HFFc6 (cell line): ENCODE data around the gene BTN3A1. TPM values are rescaled to one million over a fixed set of nuclear protein-coding genes. Genes with fewer than 3 reads are reported as not detected.
A peak's percentile ranks its signal among the peaks of the same experiment; 100 is the strongest.

Source experiments
- DNase-seq: peaks from one replicate; pipeline ENCODE4 v3.0.0-alpha.2; 2018
- H3K27ac Mint-ChIP-seq: 2 replicates; pipeline ENCODE4 v1.8.0; 2020; ENCODE audit warnings: mild to moderate bottlenecking, mixed read lengths
- H3K27me3 Mint-ChIP-seq: 2 replicates; pipeline ENCODE4 v1.8.0; 2021; ENCODE audit warnings: mild to moderate bottlenecking, moderate library complexity, mixed read lengths; ENCODE audit not compliant: insufficient read depth
- H3K36me3 Mint-ChIP-seq: 2 replicates; pipeline ENCODE4 v1.8.0; 2021; ENCODE audit warnings: low read depth, mixed read lengths
- H3K4me1 Mint-ChIP-seq: 2 replicates; pipeline ENCODE4 v1.8.0; 2020; ENCODE audit warnings: low read depth, mixed read lengths
- H3K4me3 Mint-ChIP-seq: 2 replicates; pipeline ENCODE4 v1.8.0; 2020; ENCODE audit warnings: mild to moderate bottlenecking, moderate library complexity, mixed read lengths
- H3K9me3 Mint-ChIP-seq: 2 replicates; pipeline ENCODE4 v1.8.0; 2020; ENCODE audit warnings: mild to moderate bottlenecking, mixed read lengths
- CTCF ChIP-seq: fragments of 200-600 bp; sonication (generic); IDR thresholded peaks from 2 replicates; pipeline ENCODE4 v1.5.0; 2021; ENCODE audit warnings: antibody characterized with exemption, mild to moderate bottlenecking
- total RNA-seq, 6 experiments: library from RNA; stranded (reverse); fragmentation: NEBNext Ultra II Directional; extraction: Animal tissue kit (Norgen Biotek cat#: 25700); gene quantifications; 2 replicates in 1 of 6; 3 replicates in 5 of 6; pipeline ENCODE4 v1.2.3, GENCODE V29; 2021

Gene BTN3A1
- total RNA-seq, 6 experiments from 2014 or later = 10.3 to 16.2 (median 13.8) TPM

DNA sequence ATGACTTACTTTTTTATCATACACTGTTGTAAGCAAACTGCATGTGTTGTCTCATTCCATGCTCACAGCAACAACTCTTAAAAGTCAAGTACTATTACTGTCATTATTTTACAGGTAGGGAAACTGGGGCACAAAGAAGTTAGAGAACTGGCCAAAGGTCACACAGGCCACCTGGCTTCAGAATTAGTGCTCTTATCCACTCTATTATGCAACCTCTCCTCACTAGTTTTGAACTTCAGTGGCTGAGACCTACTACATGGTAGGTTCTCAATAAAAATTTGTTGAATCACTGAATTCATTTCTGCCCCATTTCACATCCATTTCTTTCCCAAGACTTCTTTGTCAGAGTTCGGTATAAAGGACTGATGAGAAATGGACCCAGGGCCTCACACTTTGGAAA lies 35.9 kb downstream of the BTN3A1 start:
- Mint-ChIP-seq H3K4me1 (peaks cover 59% of the 10 kb centered on the region), H3K27me3 (peaks cover 4% of the 10 kb centered on the region), H3K9me3 (peaks cover 5% of the 10 kb centered on the region; the same call in 1 of the 2 replicates), H3K27ac (no peak overlapping the region), H3K4me3 (no peak overlapping the region), H3K36me3 (peaks cover 18% of the 10 kb centered on the region)
- no peak for DNase-seq
- TF ChIP-seq CTCF = no peak

DNA sequence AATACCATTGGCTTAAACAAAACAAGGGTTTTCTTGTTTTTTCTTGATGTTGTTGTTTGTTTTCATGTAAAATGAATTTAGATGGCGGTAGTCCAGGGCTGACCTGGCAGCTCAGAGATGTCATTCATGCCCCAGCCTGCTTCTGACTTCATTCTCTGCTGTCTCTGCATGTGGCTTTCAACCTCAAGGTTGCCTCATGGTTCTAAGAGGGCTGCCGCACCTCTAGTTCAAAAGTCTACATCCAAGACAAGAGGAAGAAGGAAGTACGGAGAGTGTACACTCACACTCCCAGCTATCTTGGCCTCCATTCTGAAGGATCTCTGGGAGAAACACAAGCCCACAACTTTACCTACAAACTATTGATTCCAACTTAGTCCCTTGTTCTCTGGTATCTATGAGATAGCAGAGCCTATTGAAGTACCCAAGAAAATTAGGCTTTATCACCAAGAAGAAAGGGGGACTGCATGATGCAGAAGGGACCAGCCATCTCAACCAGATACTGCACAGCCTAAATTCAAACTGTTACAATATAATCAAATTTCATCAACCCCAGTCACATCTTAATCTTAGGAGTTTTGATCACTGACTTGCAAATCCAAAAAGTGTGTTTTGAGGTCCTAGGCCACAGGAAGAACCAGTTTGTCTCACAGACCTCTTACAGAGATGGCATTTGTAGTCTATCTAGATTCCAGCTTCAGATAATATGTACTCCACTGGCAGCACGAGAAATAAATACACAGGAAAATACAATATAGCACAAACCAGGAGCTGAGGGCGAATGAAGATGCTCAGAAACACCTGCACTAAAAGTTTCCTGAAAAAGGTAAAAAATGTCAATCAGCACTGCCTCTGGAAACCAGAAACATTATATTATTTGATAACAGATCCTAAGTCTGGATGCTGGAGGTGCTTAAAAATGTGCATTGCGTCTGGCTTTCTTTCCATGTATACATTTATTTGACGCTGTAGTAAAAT lies 37.4 kb downstream of the BTN3A1 start:
- peaks cover 4% of the 10 kb centered on the region for H3K27me3 Mint-ChIP-seq
- no peak for TF ChIP-seq CTCF
- no peaks in the 10 kb centered on the region for H3K9me3 Mint-ChIP-seq
- DNase-seq = no peak
- H3K4me3 Mint-ChIP-seq = peak overlapping the region; percentile 95
- H3K27ac Mint-ChIP-seq = peak overlapping the region; percentile 97
- H3K36me3 Mint-ChIP-seq = peaks cover 3% of the 10 kb centered on the region
- peaks cover 50% of the 10 kb centered on the region for H3K4me1 Mint-ChIP-seq

- Mint-ChIP-seq H3K27ac (peak overlapping the region; percentile 97), H3K36me3 (no peaks in the 10 kb centered on the region; the same call in 1 of the 2 replicates), H3K4me3 (peak overlapping the region; percentile 95), H3K27me3 (peaks cover 4% of the 10 kb centered on the region), H3K9me3 (no peaks in the 10 kb centered on the region), H3K4me1 (peaks cover 40% of the 10 kb centered on the region)
- no peak for DNase-seq
- no peak for TF ChIP-seq CTCF
These were observed 38.9 kb downstream of the BTN3A1 start for GRCh38 chr6:26440977-26441358.

DNA sequence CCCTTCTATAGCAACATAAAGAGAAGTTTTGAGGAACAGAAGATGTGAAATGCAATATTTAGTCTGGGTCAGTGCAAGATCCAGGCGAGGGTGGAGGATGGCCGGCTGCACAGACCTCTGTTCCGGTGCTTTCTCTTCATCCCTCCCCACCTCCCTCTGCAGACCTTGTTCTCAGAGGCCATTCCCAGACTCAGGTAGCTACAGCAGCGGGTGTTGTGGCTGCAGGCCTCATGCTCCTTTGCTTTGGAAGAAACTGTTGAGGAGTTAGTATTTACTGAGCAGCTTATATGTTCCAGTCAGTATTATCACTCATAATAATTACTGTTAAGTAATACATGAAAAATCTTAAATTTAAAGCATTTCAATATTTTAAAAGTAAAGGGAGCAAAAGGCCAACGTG lies 39.9 kb downstream of the BTN3A1 start:
- Mint-ChIP-seq H3K36me3 (no peaks in the 10 kb centered on the region; the same call in 1 of the 2 replicates), H3K4me3 (peak overlapping the region; percentile 95; the same call in 1 of the 2 replicates), H3K9me3 (no peaks in the 10 kb centered on the region), H3K27ac (no peak overlapping the region), H3K27me3 (peaks cover 4% of the 10 kb centered on the region), H3K4me1 (peaks cover 39% of the 10 kb centered on the region)
- no peak for DNase-seq
- no peak for TF ChIP-seq CTCF

DNA sequence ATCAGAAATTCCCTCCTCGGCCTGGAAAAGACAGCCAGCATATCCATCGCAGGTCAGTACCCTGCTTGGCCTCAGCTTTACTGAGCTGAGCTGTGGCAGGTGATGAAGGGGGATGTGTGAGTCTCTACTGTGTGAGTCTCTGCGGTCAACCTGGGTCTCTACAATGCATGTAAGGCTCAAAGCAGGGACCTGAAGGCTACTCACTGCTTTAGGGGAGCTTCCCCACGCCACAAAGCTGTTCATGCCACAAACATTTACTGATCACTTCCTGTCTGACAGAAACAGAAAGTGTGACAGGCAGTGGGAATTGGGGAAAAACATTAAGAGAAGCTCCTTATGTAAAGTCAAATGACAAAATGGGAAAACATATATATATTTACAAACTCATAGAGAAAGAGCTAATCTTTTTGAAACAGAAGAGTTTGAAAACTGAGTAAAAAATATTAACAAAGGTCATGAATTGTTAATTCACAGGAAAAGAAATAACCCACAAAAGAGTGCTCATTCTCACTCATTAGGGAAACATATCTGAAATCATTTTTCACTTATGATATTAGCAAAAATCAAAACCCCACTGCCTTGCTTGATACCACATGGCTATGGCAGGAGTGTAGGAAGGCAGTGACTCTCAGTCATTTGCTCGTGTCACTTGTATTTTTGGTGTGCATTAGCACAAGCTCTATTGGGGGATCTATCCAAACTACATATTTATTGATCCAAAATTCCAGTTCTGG lies 44.0 kb downstream of the BTN3A1 start:
- H3K4me3 Mint-ChIP-seq = no peak overlapping the region
- H3K27me3 Mint-ChIP-seq = no peaks in the 10 kb centered on the region
- no peak for TF ChIP-seq CTCF
- H3K36me3 Mint-ChIP-seq = no peaks in the 10 kb centered on the region; the same call in 1 of the 2 replicates
- H3K4me1 Mint-ChIP-seq = peaks cover 17% of the 10 kb centered on the region
- DNase-seq = no peak
- no peak overlapping the region for H3K27ac Mint-ChIP-seq
- H3K9me3 Mint-ChIP-seq = no peaks in the 10 kb centered on the region
